Measurements from ENCODE around the gene FFAR4.

GRCh38 chr10:93565446-93565845, 1.0 kb upstream of the FFAR4 start:
- no peak for TF ChIP-seq CTCF (IDR thresholded peaks at IDR 0.05)
- no peak for TF ChIP-seq EZH2 (IDR thresholded peaks at IDR 0.05)
- no peak for TF ChIP-seq EZH2phosphoT487 (IDR thresholded peaks at IDR 0.05)
